ENCODE results near the gene REC8.

The REC8 gene

GRCh38 chr14:24160850-24161804 lies 10.8 kb upstream of the REC8 start, which contains the start of gene IRF9:
TSS of gene IRF9 (plus strand) at chr14:24161265. CDS start at chr14:24162145, 880 bp downstream.
- peak; percentile 96 for DNase-seq (ENCODE audit: low read depth)
- peak; percentile 89 for TF ChIP-seq CTCF (IDR thresholded peaks at IDR 0.05; ENCODE audit: low read length, missing control alignments)
- peak within 1 kb of the TSS; percentile 91 for H3K4me3 ChIP-seq (replicated peaks; ENCODE audit: low read depth, low read length)

- DNase-seq (ENCODE audit: low read depth): peak; percentile 57
- TF ChIP-seq CTCF (IDR thresholded peaks at IDR 0.05; ENCODE audit: low read length, missing control alignments): no peak
- peak overlapping the region; percentile 91 for H3K4me3 ChIP-seq (replicated peaks; ENCODE audit: low read depth, low read length)
Observed at GRCh38 chr14:24162093-24162492, 9.8 kb upstream of the REC8 start.

GRCh38 chr14:24164518-24164991 lies 7.3 kb upstream of the REC8 start:
- no peak for DNase-seq (ENCODE audit: low read depth)
- TF ChIP-seq CTCF (IDR thresholded peaks at IDR 0.05; ENCODE audit: low read length, missing control alignments): no peak
- H3K4me3 ChIP-seq (replicated peaks; ENCODE audit: low read depth, low read length): no peak overlapping the region

- no peak for DNase-seq (ENCODE audit: low read depth)
- TF ChIP-seq CTCF (IDR thresholded peaks at IDR 0.05; ENCODE audit: low read length, missing control alignments): no peak
- H3K4me3 ChIP-seq (replicated peaks; ENCODE audit: low read depth, low read length): no peak overlapping the region
Observed at GRCh38 chr14:24165785-24166184, 6.1 kb upstream of the REC8 start.

GRCh38 chr14:24167469-24168114 lies 4.3 kb upstream of the REC8 start:
- TF ChIP-seq CTCF (IDR thresholded peaks at IDR 0.05; ENCODE audit: low read length, missing control alignments): no peak
- no peak for DNase-seq (ENCODE audit: low read depth)
- no peak overlapping the region for H3K4me3 ChIP-seq (replicated peaks; ENCODE audit: low read depth, low read length)

- no peak for DNase-seq (ENCODE audit: low read depth)
- peak overlapping the region; percentile 23 for H3K4me3 ChIP-seq (replicated peaks; ENCODE audit: low read depth, low read length)
- TF ChIP-seq CTCF (IDR thresholded peaks at IDR 0.05; ENCODE audit: low read length, missing control alignments): no peak
Observed at GRCh38 chr14:24172261-24172860, 481 bp downstream of the REC8 start.
